Measurements from ENCODE around the gene RAG2. TPM values are rescaled to one million over a fixed set of nuclear protein-coding genes. Genes with fewer than 3 reads are reported as not detected.
A peak's percentile ranks its signal among the peaks of the same experiment; 100 is the strongest.

The RAG2 gene
- total and polyA plus RNA-seq, 2 of the 4 experiments (the other 2 are of a cell fraction): not detected

GRCh38 chr11:36622431-36623136 is 24.5 kb upstream of the RAG2 start:
- H4K91ac ChIP-seq (ENCODE audit: insufficient read depth, low read depth, low read length): no peak overlapping the region
- BruUV-seq (replicated peaks): no TSS peak
- no peak overlapping the region for H2AFZ ChIP-seq (replicated peaks; ENCODE audit: low read length, poor library complexity)
- H3K56ac ChIP-seq (ENCODE audit: extremely low read depth, insufficient read depth, low read length): no peak overlapping the region
- intact Hi-C loops (cut with micrococcal nuclease): loop anchor here (1.0 to 5.0 kb wide), 2 partner anchors 35 to 58 kb away; no protein-coding TSS in a partner anchor
- H2AK5ac ChIP-seq (ENCODE audit: low read depth, low read length): no peak overlapping the region
- H3K4me2 ChIP-seq (ENCODE audit: low read depth, low read length): no peak overlapping the region
- WGBS, 2 experiments (ENCODE audit: extremely low coverage in 2 of 2, insufficient read length in 1 of 2): no CpG with 5 or more reads among the region's 3 CpGs
- peak; percentile 89 for ATAC-seq (ENCODE audit: low read depth)
- H3K79me1 ChIP-seq (ENCODE audit: low read depth in 1 of 2, low read length in 2 of 2): no peaks in the 10 kb centered on the region
- dilution Hi-C loops (cut with HindIII; ENCODE audit: low sequenced_read_pairs, unreplicated experiment): no loop called here
- DNase-seq: peak; percentile 36
- H2BK5ac ChIP-seq (ENCODE audit: low read depth, low read length, poor library complexity, severe bottlenecking): no peak overlapping the region
- H4K20me1 ChIP-seq (ENCODE audit: insufficient read depth, low read length): no peaks in the 10 kb centered on the region
- H2BK15ac ChIP-seq (ENCODE audit: low read depth, low read length): no peak overlapping the region
- H3K27me3 ChIP-seq (ENCODE audit: control insufficient read depth, insufficient read depth, low read length): no peaks in the 10 kb centered on the region
- H3K14ac ChIP-seq (replicated peaks; ENCODE audit: low read depth, low read length): no peak overlapping the region
- H4K8ac ChIP-seq (ENCODE audit: low read depth in 2 of 2, low read length in 2 of 2): no peak overlapping the region
- no peak overlapping the region for H3K18ac ChIP-seq (ENCODE audit: low read depth, low read length)
- no peaks in the 10 kb centered on the region for H3K9me1 ChIP-seq (ENCODE audit: insufficient read depth, low read length)
- H3K9me3 ChIP-seq (ENCODE audit: control insufficient read depth, insufficient read depth, low read length): no peaks in the 10 kb centered on the region
- H3K4me1 ChIP-seq (ENCODE audit: control insufficient read depth, insufficient read depth, low read length): no peaks in the 10 kb centered on the region
- H3K27ac ChIP-seq (ENCODE audit: insufficient read depth, low read length): no peak overlapping the region
- POLR2A ChIA-PET (ENCODE audit: unreplicated experiment): no interaction called here
- H3K4me3 ChIP-seq (ENCODE audit: insufficient read depth, low read depth, low read length): no peak overlapping the region
- H4K5ac ChIP-seq (ENCODE audit: low read depth, low read length): no peak overlapping the region
- in situ Hi-C loops (cut with MboI; ENCODE audit: low sequenced_read_pairs): no loop called here
- no peaks in the 10 kb centered on the region for H3K36me3 ChIP-seq (ENCODE audit: control insufficient read depth, insufficient read depth, low read length)
- no peak overlapping the region for H3K23ac ChIP-seq (ENCODE audit: low read depth, low read length)
- H3K4ac ChIP-seq (ENCODE audit: low read depth, low read length): no peak overlapping the region
- H3K9ac ChIP-seq (ENCODE audit: low read depth, low read length): no peak overlapping the region
- CTCF ChIA-PET: interaction anchor here (1.0 to 1.2 kb wide), 2 partner anchors 28 to 124 kb away, joined by 3 read pairs; partner anchors contain the start of gene IFTAP
- no peak overlapping the region for H2BK120ac ChIP-seq (ENCODE audit: low read depth, low read length)
- H2AK9ac ChIP-seq (replicated peaks; ENCODE audit: low read depth, low read length, poor library complexity): no peak overlapping the region
- TF ChIP-seq SMC3 (IDR thresholded peaks at IDR 0.05; ENCODE audit: low read depth, low read length) (0 out of 2 replicates have a peak, but pooled peaks have one; percentile 31), CTCF (conservative IDR thresholded peaks at IDR 0.05; ENCODE audit: low read depth, low read length) (peak; percentile 48), RAD21 (IDR thresholded peaks at IDR 0.05; ENCODE audit: low read length) (peak; percentile 47), NFE2L2 (IDR thresholded peaks at IDR 0.05; ENCODE audit: low read depth, low read length) (no peak), MAFK (IDR thresholded peaks at IDR 0.05; ENCODE audit: low read depth, low read length) (no peak), CEBPB (IDR thresholded peaks at IDR 0.05; ENCODE audit: low read depth, low read length) (no peak)
- H2BK20ac ChIP-seq (ENCODE audit: low read depth, low read length): no peak overlapping the region
